ENCODE data around the gene ATP8A1.

The ATP8A1 gene

GRCh38 chr4:42642101-42642797 lies 14.7 kb downstream of the ATP8A1 start:
- in situ Hi-C loops (cut with MboI; ENCODE audit: low pct_unique_long_range_greater_than_20kb, low sequenced_read_pairs, unreplicated experiment): no loop called here
- TF ChIP-seq CTCF (IDR thresholded peaks at IDR 0.05; ENCODE audit: extremely low read depth, insufficient read depth, missing control alignments): no peak
- no peak for DNase-seq (ENCODE audit: low spot score)

DNA sequence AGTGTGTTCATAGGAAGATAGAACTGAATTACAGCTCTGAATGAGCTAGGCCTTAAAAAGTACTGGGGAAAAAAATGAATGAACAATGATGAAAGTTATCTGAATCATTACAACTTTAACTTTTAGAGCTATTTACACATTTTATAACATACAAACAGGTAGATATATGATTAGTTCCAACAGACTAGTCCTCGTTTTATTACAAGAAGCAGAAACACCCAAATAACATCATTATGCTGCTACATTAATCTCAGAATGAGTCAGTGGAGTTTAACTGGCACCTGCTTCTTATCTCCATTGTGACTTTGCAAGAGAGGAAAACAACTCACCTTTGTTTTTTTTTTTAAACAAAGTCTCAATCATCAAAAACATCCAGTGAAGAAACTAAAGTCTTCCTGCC lies 15.2 kb downstream of the ATP8A1 start:
- in situ Hi-C loops (cut with MboI; ENCODE audit: low pct_unique_long_range_greater_than_20kb, low sequenced_read_pairs, unreplicated experiment): no loop called here
- no peak for DNase-seq (ENCODE audit: low spot score)
- TF ChIP-seq CTCF (IDR thresholded peaks at IDR 0.05; ENCODE audit: extremely low read depth, insufficient read depth, missing control alignments): no peak

DNA sequence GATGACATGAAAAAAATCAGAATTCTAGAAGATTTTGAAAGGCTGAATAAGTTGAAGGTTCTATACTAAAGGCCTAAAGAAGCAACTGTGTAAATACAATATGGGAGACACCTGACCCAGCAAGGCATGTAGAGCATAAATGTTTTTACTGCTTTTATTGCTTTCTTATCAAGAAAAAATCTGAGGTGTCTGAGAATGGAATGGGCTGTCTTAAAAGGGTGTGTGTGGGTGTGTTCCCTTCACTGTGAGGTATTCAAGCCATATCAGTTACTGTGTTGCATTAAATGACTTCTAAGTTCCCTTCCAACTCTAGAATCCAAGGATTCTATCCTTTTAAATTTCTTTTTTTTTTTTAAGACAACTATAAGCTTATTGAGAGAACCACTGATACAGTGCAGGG lies 15.7 kb downstream of the ATP8A1 start:
- no peak for TF ChIP-seq CTCF (IDR thresholded peaks at IDR 0.05; ENCODE audit: extremely low read depth, insufficient read depth, missing control alignments)
- in situ Hi-C loops (cut with MboI; ENCODE audit: low pct_unique_long_range_greater_than_20kb, low sequenced_read_pairs, unreplicated experiment): no loop called here
- no peak for DNase-seq (ENCODE audit: low spot score)

DNA sequence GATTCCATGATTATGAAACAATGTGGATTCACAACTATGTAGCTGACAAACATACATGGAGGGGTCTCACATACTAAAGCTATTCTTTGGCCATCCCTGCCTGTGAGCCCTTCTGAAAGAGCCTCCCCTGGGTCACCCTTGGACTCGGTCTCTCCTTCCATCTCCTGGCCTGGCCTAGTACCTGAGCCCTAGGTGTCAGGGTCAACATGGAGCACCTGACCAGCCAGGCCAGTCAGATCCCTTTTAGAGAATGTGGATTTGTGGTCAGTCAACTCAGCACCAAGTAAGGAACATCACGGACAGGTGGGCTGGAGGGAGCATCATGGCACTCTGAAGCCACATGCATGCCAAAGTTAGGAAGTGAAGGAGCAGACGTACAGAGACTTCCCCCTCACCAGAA lies 16.3 kb downstream of the ATP8A1 start:
- in situ Hi-C loops (cut with MboI; ENCODE audit: low pct_unique_long_range_greater_than_20kb, low sequenced_read_pairs, unreplicated experiment): no loop called here
- DNase-seq (ENCODE audit: low spot score): no peak
- no peak for TF ChIP-seq CTCF (IDR thresholded peaks at IDR 0.05; ENCODE audit: extremely low read depth, insufficient read depth, missing control alignments)

DNA sequence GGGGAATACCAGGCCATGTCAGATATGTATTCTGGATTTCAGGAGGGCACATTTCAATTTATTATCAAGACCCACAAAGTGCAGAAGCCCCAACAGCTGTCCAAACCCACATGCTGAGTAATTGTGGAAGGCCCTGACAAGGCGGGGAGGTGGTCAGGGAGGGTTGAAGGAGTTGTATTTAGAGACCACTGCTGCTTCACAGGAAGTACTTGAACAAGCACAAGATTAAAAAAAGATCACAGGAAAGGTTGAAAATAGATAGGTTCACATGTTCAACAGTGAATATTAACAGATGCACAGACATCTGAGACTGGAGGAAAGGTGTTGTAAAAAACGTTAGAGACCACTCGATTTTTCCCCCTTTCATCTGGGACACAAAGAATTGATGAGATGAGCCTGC lies 17.9 kb downstream of the ATP8A1 start:
- no peak for TF ChIP-seq CTCF (IDR thresholded peaks at IDR 0.05; ENCODE audit: extremely low read depth, insufficient read depth, missing control alignments)
- DNase-seq (ENCODE audit: low spot score): peak; percentile 67
- in situ Hi-C loops (cut with MboI; ENCODE audit: low pct_unique_long_range_greater_than_20kb, low sequenced_read_pairs, unreplicated experiment): no loop called here

- no peak for DNase-seq (ENCODE audit: low spot score)
- TF ChIP-seq CTCF (IDR thresholded peaks at IDR 0.05; ENCODE audit: extremely low read depth, insufficient read depth, missing control alignments): no peak
- in situ Hi-C loops (cut with MboI; ENCODE audit: low pct_unique_long_range_greater_than_20kb, low sequenced_read_pairs, unreplicated experiment): no loop called here
These were observed 18.6 kb downstream of the ATP8A1 start for GRCh38 chr4:42638321-42638720.

All from GM13977 (cell line).